ENCODE measurements around the gene OR4C5.
"Not testable (repeated sequence)": the region's sequence is repeated elsewhere in the genome, so short reads cannot be mapped to it uniquely, and the experiment has no call there.

Gene OR4C5

GRCh38 chr11:48366365-48366764 is at the start of gene OR4C5:
OR4C5 (minus strand) TSS chr11:48366465; CDS start chr11:48366465, 0 bp downstream.
- no peak for DNase-seq (ENCODE audit: low read depth in 1 of 2, low spot score in 1 of 2)

- no peak for DNase-seq (ENCODE audit: low read depth in 1 of 2, low spot score in 1 of 2)
Observed at GRCh38 chr11:48384670-48385069, 18.4 kb upstream of the OR4C5 start.

- DNase-seq (ENCODE audit: low read depth in 1 of 2, low spot score in 1 of 2), result not testable (repeated sequence)
Observed at GRCh38 chr11:48384151-48384550, 17.9 kb upstream of the OR4C5 start.

DNA sequence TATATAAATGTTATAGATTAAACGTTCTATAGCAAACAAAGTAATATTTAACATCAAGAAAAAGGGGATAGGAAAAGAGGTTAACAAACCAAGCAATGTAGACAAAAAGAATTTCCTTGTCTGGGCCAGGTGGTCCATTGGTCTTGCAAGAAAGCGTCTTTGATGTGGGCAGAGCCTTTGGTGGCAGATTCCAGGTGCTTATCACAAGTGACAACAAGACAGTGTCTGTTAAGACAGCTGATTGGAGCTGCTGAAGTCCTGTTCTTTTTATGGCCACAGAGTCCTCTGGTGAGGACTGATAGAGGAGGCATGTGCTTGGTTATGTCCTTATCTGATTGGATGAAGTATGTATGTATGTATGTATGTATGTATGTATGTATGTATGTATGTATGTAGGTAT is 5.0 kb downstream of the OR4C5 start:
- not testable (repeated sequence) for DNase-seq (ENCODE audit: low read depth in 1 of 2, low spot score in 1 of 2)

DNA sequence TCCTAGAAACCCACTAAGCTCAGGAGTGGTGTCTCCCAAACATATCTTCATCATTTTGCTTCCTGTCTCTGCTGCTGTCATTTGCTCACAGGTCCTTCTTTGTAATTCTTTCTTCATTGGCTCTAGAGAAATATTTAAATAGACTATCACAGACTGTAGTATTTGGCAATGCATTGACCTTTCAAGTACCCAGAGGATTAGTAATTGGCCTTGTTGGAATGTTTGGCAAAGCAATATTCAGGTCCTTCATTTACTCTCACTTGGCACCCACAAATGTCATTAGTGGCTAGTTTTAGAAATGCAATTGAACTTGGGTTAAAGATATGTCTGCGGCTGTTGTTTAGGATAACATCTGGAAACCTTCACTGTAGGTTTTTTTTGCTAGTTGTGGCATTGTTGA is 11.6 kb downstream of the OR4C5 start:
- no peak for DNase-seq (ENCODE audit: low read depth in 1 of 2, low spot score in 1 of 2)

GRCh38 chr11:48354013-48354412 is 12.3 kb downstream of the OR4C5 start:
- no peak for DNase-seq (ENCODE audit: low read depth in 1 of 2, low spot score in 1 of 2)

DNA sequence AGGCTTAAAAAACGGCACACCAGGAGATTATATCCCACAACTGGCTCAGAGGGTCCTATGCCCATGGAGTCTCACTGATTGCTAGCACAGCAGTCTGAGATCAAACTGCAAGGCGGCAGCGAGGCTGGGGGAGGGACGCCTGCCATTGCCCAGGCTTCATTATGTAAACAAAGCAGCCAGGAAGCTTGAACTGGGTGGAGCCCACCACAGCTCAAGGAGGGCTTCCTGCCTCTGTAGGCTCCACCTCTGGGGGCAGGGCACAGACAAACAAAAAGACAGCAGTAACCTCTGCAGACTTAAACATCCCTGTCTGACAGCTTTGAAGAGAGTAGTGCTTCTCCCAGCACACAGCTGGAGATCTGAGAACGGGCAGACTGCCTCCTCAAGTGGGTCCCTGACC is 20.0 kb downstream of the OR4C5 start:
- DNase-seq (ENCODE audit: low read depth in 1 of 2, low spot score in 1 of 2), result not testable (repeated sequence)

- not testable (repeated sequence) for DNase-seq (ENCODE audit: low read depth in 1 of 2, low spot score in 1 of 2)
Observed at GRCh38 chr11:48342505-48342904, 23.8 kb downstream of the OR4C5 start.

DNA sequence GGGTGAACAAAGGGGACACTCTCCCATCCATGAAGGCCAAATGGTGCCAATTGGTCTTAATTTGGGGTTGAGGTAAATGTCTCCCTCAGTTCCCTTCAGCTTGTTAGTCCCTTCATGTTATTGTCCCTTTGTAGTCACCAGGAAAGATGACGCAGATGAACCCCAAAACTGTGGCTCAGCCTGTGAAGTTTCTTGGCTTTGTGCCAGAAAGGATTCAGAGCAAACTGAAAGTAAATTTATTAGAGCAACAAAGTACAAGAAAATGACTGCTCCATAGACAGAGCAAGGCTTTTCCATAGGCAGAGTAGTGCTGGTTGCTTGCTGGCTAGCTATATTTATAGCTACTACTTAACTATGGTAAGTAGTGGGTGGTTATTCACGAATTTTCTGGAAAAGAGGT is 24.8 kb downstream of the OR4C5 start:
- DNase-seq (ENCODE audit: low read depth in 1 of 2, low spot score in 1 of 2), result no peak

DNA sequence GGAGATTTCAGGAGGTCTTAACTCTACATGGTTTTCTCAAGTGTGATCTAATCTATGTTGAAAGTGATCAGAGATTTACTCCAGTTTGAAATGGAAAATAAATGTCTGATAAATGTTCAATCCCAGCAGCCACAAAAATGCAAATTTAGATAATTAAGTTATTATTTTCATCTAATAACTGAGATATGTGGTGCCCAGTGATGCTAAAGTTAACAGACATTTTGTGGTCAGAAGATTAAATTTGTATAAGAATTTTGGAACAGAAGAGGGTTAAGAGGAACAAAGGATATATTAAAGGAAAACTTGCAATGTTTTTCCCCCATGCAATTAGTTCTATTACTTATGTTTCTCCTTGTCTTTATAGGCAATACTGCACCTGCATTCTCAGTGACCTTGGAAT is 41.6 kb downstream of the OR4C5 start, which contains the start of gene OR4C3:
Gene OR4C3, plus strand, starts transcription at position 301 of the 400 bp plus-strand sequence. CDS start 102 bp downstream, outside the sequence.
- not testable (repeated sequence) for DNase-seq (ENCODE audit: low read depth in 1 of 2, low spot score in 1 of 2)

DNA sequence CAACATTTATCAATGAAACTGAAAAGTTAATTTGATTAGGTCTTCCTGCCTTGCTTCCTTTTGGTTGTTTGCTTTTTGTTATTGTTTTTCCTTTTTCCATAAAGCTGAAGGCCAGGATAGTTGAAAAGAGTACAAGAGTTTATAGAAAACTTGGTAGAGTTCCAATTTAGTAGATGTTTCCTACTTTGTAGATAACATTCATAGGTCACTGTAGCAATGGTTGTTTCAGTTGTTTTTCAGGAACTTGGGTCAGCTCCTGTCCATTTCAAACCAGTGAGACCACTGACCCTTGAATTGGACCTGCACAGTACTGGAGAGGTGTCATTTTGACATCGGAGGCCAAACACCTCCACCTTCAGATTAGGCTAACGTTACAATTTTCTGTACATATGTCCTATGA is 46.5 kb downstream of the OR4C5 start:
- not testable (repeated sequence) for DNase-seq (ENCODE audit: low read depth in 1 of 2, low spot score in 1 of 2)
